Uterus (tissue), 4 donors: ENCODE results near the gene IER5. TPM values are rescaled to one million over a fixed set of nuclear protein-coding genes. Genes with fewer than 3 reads are reported as not detected.

Experiments
- DNase-seq, 2 donors: peaks; one replicate each; pipeline ENCODE4 v3.0.0-alpha.2; 2019 to 2020
- H3K27ac ChIP-seq, 2 donors: fragments of 200-600 bp; sonication (generic); 1 replicate in 1 of 2; 2 replicates in 1 of 2; pipeline ENCODE4 v1.5.1; 2016 to 2018
- H3K27me3 ChIP-seq, 2 donors: fragments of 200-600 bp; sonication (generic); one replicate each; pipeline ENCODE4 v1.5.1; 2018 to 2019; ENCODE audit warnings: control low read depth in 1 of 2
- H3K36me3 ChIP-seq, 2 donors: fragments of 200-600 bp; sonication (generic); one replicate each; pipeline ENCODE4 v1.5.1; 2019; ENCODE audit warnings: control low read depth in 1 of 2
- H3K4me1 ChIP-seq, 2 donors: fragments of 200-600 bp; sonication (generic); one replicate each; pipeline ENCODE4 v1.5.1; 2018 to 2019; ENCODE audit warnings: control low read depth in 1 of 2
- H3K4me3 ChIP-seq, 2 donors: fragments of 200-600 bp; sonication (generic); 1 replicate in 1 of 2; 2 replicates in 1 of 2; pipeline ENCODE4 v1.5.1; 2018 to 2019; ENCODE audit warnings: mild to moderate bottlenecking in 1 of 2
- H3K9me3 ChIP-seq, 2 donors: fragments of 200-600 bp; sonication (generic); one replicate each; pipeline ENCODE4 v1.5.1; 2019; ENCODE audit warnings: control low read depth in 1 of 2
- CTCF ChIP-seq, 4 experiments: fragments of 200-600 bp in 2 of 4; fragments of 450-650 bp in 2 of 4; sonication (generic) in 2 of 4; IDR thresholded peaks; one replicate each; pipeline ENCODE4 v1.5.1; 2016 to 2019; ENCODE audit warnings: antibody characterized with exemption in 4 of 4, mild to moderate bottlenecking in 2 of 4, moderate library complexity in 1 of 4
- POLR2A ChIP-seq, 2 donors: fragments of 450-650 bp; IDR thresholded peaks; one replicate each; pipeline ENCODE4 v1.6.1; 2016; ENCODE audit warnings: antibody characterized with exemption in 2 of 2, mild to moderate bottlenecking in 1 of 2, moderate library complexity in 1 of 2
- intact Hi-C: fragments of 100-400 bp; cut with DNase I; formaldehyde crosslinking; loops from one replicate; pipeline ENCODE4 v1.15.1; 2023; ENCODE audit warnings: low total_unique reads
- total RNA-seq, 4 donors: library from RNA; depleted of rRNA in 3 of 4; stranded (reverse); fragments of >200 nt in 3 of 4; gene quantifications; one replicate each; pipeline versions ENCODE4 v1.1.0 to v1.2.4, GENCODE V29; 2014 to 2023
- donor health status: DM: yes; HTN: yes; CAD: no.

IER5 gene
- total RNA-seq, 4 donors from 2014 or later, result 19.4 to 34.8 (median 24.2) TPM

DNA sequence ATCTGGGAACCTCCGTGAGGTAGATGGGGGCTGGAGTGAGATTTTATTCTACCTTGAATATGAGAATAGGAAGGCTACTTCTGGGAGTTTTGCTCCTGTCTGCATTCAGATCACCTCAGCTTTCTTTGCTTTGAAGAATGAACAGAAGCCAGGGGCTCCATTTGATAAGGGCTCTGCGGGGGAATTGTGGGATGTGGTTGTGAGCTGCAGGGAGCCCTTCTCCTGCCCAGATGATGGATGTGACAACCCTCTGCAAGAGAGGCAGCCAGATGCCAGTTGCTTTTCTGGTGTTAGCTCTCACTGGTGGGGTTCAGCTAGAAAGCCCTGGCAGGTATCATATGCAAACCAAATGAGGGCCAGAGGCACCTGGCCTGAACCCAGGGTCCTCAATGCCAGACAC lies 21.5 kb downstream of the IER5 start:
- Histone ChIP-seq H3K4me3 (no peak overlapping the region), H3K9me3 (no peaks in the 10 kb centered on the region), H3K36me3 (no peaks in the 10 kb centered on the region), H3K27ac (no peak overlapping the region), H3K4me1 (peaks cover 16% of the 10 kb centered on the region in 2 donors), H3K27me3 (no peaks in the 10 kb centered on the region)
- no peak for DNase-seq
- intact Hi-C loops, result no loop called here
- TF ChIP-seq CTCF (IDR thresholded peaks at IDR 0.05), result no peak
- TF ChIP-seq POLR2A (IDR thresholded peaks at IDR 0.05), result no peak

DNA sequence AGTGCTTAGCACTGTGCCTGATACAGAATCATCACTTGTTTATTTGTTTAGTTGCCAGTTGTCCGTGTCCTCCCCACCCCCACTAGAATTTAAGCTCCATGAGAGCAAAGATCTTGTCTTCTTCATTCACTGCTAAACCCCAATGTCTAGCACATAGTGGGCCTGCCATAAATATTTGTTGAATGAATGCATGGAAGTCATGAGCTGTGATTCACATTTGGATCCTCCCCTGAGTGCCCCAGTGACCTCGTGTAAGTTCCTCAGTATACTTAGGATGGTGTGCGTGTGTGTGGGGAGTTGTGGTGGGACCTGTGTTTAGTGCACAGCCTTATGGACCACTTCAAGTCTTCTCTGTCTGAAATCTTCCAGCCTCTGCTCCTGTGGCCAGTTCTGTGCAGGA lies 23.1 kb downstream of the IER5 start:
- no peaks in the 10 kb centered on the region for H3K9me3 ChIP-seq
- intact Hi-C loops, result no loop called here
- H3K4me3 ChIP-seq, result no peak overlapping the region
- no peak for DNase-seq
- peaks cover 16% of the 10 kb centered on the region in 2 donors for H3K4me1 ChIP-seq
- H3K27ac ChIP-seq, result peak overlapping the region in 1 of 2 donors; percentile 83
- TF ChIP-seq CTCF (IDR thresholded peaks at IDR 0.05) (no peak), POLR2A (IDR thresholded peaks at IDR 0.05) (no peak)
- H3K27me3 ChIP-seq, result no peaks in the 10 kb centered on the region
- H3K36me3 ChIP-seq, result no peaks in the 10 kb centered on the region

DNA sequence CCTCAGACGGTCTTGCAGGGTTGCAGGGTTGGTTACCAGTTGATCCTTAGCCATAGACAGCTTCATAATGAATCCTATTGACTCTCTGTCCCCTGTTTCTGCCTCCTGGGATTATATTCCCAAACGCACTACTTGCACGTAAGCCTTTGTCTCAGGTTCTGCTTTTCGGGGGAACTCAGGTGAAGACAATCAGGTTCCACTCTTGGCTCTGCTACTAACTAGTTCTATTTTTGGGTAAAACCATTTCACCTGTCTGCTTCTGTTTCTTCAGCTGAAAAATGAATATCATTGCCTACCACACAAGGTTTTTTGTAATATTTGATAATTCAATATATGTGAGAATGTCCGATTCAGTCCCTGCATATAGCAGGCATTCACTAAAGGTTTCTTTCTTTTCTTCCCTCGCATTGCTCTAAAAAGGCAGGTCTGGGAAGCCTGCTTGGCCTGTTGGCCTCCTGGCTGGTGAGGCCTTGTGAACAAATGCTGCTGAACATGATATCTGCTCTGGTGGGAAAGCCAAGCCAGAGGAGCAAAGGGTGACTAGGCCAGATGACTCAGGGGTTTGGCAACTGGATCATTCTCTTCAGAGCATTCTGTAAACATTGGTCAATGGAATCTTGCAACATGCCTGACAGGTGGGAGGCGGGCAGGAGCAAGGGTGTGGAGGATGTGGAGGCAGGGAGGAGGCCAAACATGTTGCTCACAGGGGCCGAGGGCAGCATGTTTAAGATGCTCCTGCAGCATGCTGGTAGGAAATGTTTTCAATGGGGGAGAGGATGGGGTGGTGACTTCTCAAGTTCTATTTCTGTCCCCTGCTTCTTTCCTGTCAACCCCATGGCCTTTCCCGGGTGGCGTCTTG lies 23.8 kb downstream of the IER5 start:
- DNase-seq, result peak; percentile 91 to 96
- no peaks in the 10 kb centered on the region for H3K9me3 ChIP-seq
- peak overlapping the region; percentile 76 to 83 for H3K27ac ChIP-seq
- H3K36me3 ChIP-seq, result no peaks in the 10 kb centered on the region
- TF ChIP-seq POLR2A (IDR thresholded peaks at IDR 0.05) (no peak), CTCF (IDR thresholded peaks at IDR 0.05) (no peak)
- H3K4me3 ChIP-seq, result no peak overlapping the region
- intact Hi-C loops, result no loop called here
- H3K27me3 ChIP-seq, result no peaks in the 10 kb centered on the region
- H3K4me1 ChIP-seq, result peaks cover 16% of the 10 kb centered on the region in 2 donors

GRCh38 chr1:181113059-181113641 lies 24.6 kb downstream of the IER5 start:
- H3K36me3 ChIP-seq, result no peaks in the 10 kb centered on the region
- no peaks in the 10 kb centered on the region for H3K27me3 ChIP-seq
- TF ChIP-seq CTCF (IDR thresholded peaks at IDR 0.05), result no peak
- TF ChIP-seq POLR2A (IDR thresholded peaks at IDR 0.05), result no peak
- DNase-seq, result peak in 1 of 2 donors; percentile 45
- H3K4me3 ChIP-seq, result no peak overlapping the region
- H3K4me1 ChIP-seq, result peaks cover 16% of the 10 kb centered on the region in 2 donors
- H3K27ac ChIP-seq, result peak overlapping the region; percentile 76 to 83
- intact Hi-C loops, result no loop called here
- H3K9me3 ChIP-seq, result no peaks in the 10 kb centered on the region
